CD14-positive monocyte (primary cell): Measurements from ENCODE around the gene NKX1-1. TPM values are rescaled to one million over a fixed set of nuclear protein-coding genes. Genes with fewer than 3 reads are reported as not detected.
A peak's percentile ranks its signal among the peaks of the same experiment; 100 is the strongest.

Experiments used
- DNase-seq, 3 donors: peaks; one replicate each; pipeline ENCODE4 v3.0.0-alpha.2; 2011 to 2022
- H2AFZ ChIP-seq: 2 replicates; pipeline ENCODE4 v1.6.0; 2012; ENCODE audit warnings: mild to moderate bottlenecking, low read depth, low read length, inconsistent platforms; ENCODE audit not compliant: insufficient read depth, poor library complexity, severe bottlenecking
- H3K27ac ChIP-seq, 2 donors: 1 replicate in 1 of 2; 2 replicates in 1 of 2; pipeline ENCODE4 v1.5.1; 2012 to 2013; ENCODE audit warnings: low read length in 2 of 2, control low read depth in 1 of 2, inconsistent platforms in 1 of 2, low read depth in 1 of 2, mild to moderate bottlenecking in 1 of 2
- H3K27me3 ChIP-seq, 2 donors: one replicate each; pipeline versions ENCODE4 v1.6.0 to v1.6.1; 2011 to 2013; ENCODE audit warnings: low read length in 2 of 2; ENCODE audit not compliant: control insufficient read depth in 2 of 2, insufficient read depth in 2 of 2
- H3K36me3 ChIP-seq, 2 donors: replicated peaks in 1 of 2; 1 replicate in 1 of 2; 2 replicates in 1 of 2; pipeline versions ENCODE4 v1.5.1 to v1.6.1; 2012 to 2013; ENCODE audit warnings: low read length in 2 of 2, control low read depth in 1 of 2, inconsistent platforms in 1 of 2, mild to moderate bottlenecking in 1 of 2; ENCODE audit not compliant: insufficient read depth in 2 of 2, control insufficient read depth in 1 of 2
- H3K4me1 ChIP-seq, 2 donors: 1 replicate in 1 of 2; 2 replicates in 1 of 2; pipeline versions ENCODE4 v1.5.1 to v1.6.1; 2012 to 2013; ENCODE audit warnings: low read length in 2 of 2, control low read depth in 1 of 2, inconsistent platforms in 1 of 2, mild to moderate bottlenecking in 1 of 2, moderate library complexity in 1 of 2; ENCODE audit not compliant: insufficient read depth in 2 of 2, control insufficient read depth in 1 of 2
- H3K4me2 ChIP-seq: replicated peaks from 2 replicates; pipeline ENCODE3; 2012; ENCODE audit warnings: low read length, moderate library complexity, mild to moderate bottlenecking; ENCODE audit not compliant: poor library complexity, severe bottlenecking; ENCODE audit errors: extremely low read depth
- H3K4me3 ChIP-seq, 3 experiments: fragments of 200-600 bp in 1 of 3; sonication (generic) in 1 of 3; replicated peaks in 1 of 3; 1 replicate in 2 of 3; 2 replicates in 1 of 3; pipeline ENCODE4 v1.5.1; 2011 to 2013; ENCODE audit warnings: low read length in 3 of 3, mild to moderate bottlenecking in 3 of 3, control low read depth in 2 of 3, low read depth in 2 of 3, inconsistent platforms in 1 of 3, moderate library complexity in 1 of 3
- H3K79me2 ChIP-seq: 2 replicates; pipeline ENCODE4 v1.6.0; 2012; ENCODE audit warnings: mild to moderate bottlenecking, control low read depth, inconsistent platforms, low read length, moderate library complexity; ENCODE audit not compliant: insufficient read depth
- H3K9ac ChIP-seq: 2 replicates; pipeline ENCODE4 v1.6.0; 2017; ENCODE audit warnings: low read length, mild to moderate bottlenecking; ENCODE audit not compliant: insufficient read depth, poor library complexity, severe bottlenecking
- H3K9me3 ChIP-seq, 2 donors: replicated peaks in 1 of 2; 1 replicate in 1 of 2; 2 replicates in 1 of 2; pipeline versions ENCODE4 v1.5.1 to v1.6.1; 2012 to 2013; ENCODE audit warnings: low read length in 2 of 2, control low read depth in 1 of 2; ENCODE audit not compliant: control insufficient read depth in 1 of 2, insufficient read depth in 1 of 2
- H4K20me1 ChIP-seq: 2 replicates; pipeline ENCODE4 v1.6.0; 2012; ENCODE audit warnings: mild to moderate bottlenecking, low read length, control low read depth, moderate library complexity; ENCODE audit not compliant: insufficient read depth
- H3K27ac Mint-ChIP-seq, 7 donors: one replicate each; pipeline ENCODE4 v1.8.0; 2020; ENCODE audit warnings: mild to moderate bottlenecking in 7 of 7, mixed read lengths in 7 of 7, moderate library complexity in 6 of 7, inconsistent platforms in 2 of 7
- H3K27me3 Mint-ChIP-seq, 3 donors: one replicate each; pipeline ENCODE4 v1.8.0; 2021 to 2022; ENCODE audit warnings: low read depth in 3 of 3, mild to moderate bottlenecking in 3 of 3, mixed read lengths in 3 of 3, moderate library complexity in 3 of 3, inconsistent platforms in 1 of 3
- H3K36me3 Mint-ChIP-seq, 2 donors: one replicate each; pipeline ENCODE4 v1.8.0; 2020; ENCODE audit warnings: mixed read lengths in 2 of 2, inconsistent platforms in 1 of 2, mild to moderate bottlenecking in 1 of 2
- H3K4me1 Mint-ChIP-seq: one replicate; pipeline ENCODE4 v1.8.0; 2020; ENCODE audit warnings: mild to moderate bottlenecking, mixed read lengths
- H3K4me3 Mint-ChIP-seq, 2 donors: one replicate each; pipeline ENCODE4 v1.8.0; 2020; ENCODE audit warnings: mild to moderate bottlenecking in 2 of 2, mixed read lengths in 2 of 2, moderate library complexity in 1 of 2
- H3K9me3 Mint-ChIP-seq, 7 donors: one replicate each; pipeline ENCODE4 v1.8.0; 2020 to 2022; ENCODE audit warnings: mixed read lengths in 7 of 7, mild to moderate bottlenecking in 6 of 7, moderate library complexity in 6 of 7, inconsistent platforms in 2 of 7
- WGBS: methylation state at CpG from one replicate; pipeline ENCODE4 v1.1.5; 2013; ENCODE audit warnings: missing lambda C conversion rate; ENCODE audit not compliant: insufficient coverage; 5-methylcytosine and 5-hydroxymethylcytosine counted together
- intact Hi-C, 2 donors: fragments of 100-400 bp; cut with micrococcal nuclease; formaldehyde crosslinking; loops; one replicate each; pipeline versions ENCODE4 v1.15.0 to v1.15.1; 2023
- polyA plus RNA-seq, 3 donors: library from polyadenylated mRNA; depleted of rRNA in 1 of 3; unstranded in 2 of 3; stranded (reverse) in 1 of 3; fragments of 300-500 nt in 2 of 3; fragments of >200 nt in 1 of 3; fragmentation: Illumina TruSeq in 2 of 3; gene quantifications; 1 replicate in 2 of 3; 2 replicates in 1 of 3; pipeline ENCODE4 v1.2.3, GENCODE V29; 2012 to 2021
- TF ChIP-seq, protein P1 (sequence below): fragments of 200-600 bp; IDR thresholded peaks from one replicate; pipeline ENCODE4 v1.8.0; 2022; ENCODE audit warnings: antibody characterized with exemption, mild to moderate bottlenecking

The NKX1-1 gene
- polyA plus RNA-seq, 3 donors: not detected

DNA sequence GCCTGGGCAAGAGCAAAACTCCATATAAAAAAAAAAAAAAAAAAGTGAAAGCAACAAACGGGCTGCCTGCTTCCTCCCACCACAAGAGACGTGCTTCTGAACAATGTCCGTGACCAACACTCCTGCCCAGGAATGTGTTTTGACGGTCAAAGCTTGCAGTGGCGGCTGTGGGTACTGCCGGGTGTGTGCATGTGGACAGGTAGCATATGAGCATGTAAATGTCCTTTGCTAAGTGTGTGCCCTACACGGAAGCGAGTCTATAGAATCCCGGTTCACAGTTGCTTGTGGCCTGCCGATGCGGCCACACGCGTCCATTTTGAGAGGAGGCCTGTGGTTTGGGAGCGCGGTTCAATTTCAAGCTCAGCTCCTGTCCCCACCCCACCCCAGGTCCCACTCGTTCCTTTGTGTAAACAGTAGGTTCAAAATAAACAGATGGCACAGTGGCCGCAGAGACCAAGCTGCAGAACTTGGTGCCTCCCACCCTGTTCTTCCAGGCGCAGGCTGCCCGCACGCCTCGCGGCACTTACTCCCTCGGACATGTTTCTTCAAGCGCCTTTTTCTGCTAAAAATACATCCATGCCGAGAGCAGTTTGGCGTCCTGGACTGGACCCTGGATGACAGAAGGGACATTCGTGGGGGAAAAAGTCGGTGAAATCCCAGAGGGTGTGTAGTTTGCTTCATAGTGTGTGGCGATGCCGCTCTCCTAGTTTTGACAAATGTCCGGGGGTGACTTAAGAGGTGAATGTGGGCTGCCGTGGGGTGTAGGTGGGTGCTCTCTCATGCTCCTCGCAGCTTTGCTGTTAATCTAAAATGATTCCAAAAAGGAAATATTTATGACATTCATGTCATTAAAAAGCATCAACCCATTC is 11.5 kb upstream of the NKX1-1 start:
- H3K9me3 Mint-ChIP-seq: peaks cover 0 to 15% (median 7%) of the 10 kb centered on the region in 7 donors
- TF ChIP-seq, protein P1, sequence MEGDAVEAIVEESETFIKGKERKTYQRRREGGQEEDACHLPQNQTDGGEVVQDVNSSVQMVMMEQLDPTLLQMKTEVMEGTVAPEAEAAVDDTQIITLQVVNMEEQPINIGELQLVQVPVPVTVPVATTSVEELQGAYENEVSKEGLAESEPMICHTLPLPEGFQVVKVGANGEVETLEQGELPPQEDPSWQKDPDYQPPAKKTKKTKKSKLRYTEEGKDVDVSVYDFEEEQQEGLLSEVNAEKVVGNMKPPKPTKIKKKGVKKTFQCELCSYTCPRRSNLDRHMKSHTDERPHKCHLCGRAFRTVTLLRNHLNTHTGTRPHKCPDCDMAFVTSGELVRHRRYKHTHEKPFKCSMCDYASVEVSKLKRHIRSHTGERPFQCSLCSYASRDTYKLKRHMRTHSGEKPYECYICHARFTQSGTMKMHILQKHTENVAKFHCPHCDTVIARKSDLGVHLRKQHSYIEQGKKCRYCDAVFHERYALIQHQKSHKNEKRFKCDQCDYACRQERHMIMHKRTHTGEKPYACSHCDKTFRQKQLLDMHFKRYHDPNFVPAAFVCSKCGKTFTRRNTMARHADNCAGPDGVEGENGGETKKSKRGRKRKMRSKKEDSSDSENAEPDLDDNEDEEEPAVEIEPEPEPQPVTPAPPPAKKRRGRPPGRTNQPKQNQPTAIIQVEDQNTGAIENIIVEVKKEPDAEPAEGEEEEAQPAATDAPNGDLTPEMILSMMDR: no peak
- H3K27me3 ChIP-seq: peaks cover 0 to 29% of the 10 kb centered on the region in 2 donors
- no peaks in the 10 kb centered on the region for H3K4me1 Mint-ChIP-seq
- H3K4me1 ChIP-seq: no peaks in the 10 kb centered on the region
- no peak overlapping the region for H3K9ac ChIP-seq
- WGBS: 75% methylated on average over 13 of the region's 33 CpGs
- peak in 1 of 3 donors; percentile 0 for DNase-seq
- no peak overlapping the region for H2AFZ ChIP-seq
- H4K20me1 ChIP-seq: no peaks in the 10 kb centered on the region
- H3K27ac Mint-ChIP-seq: no peak overlapping the region
- no peaks in the 10 kb centered on the region for H3K79me2 ChIP-seq
- peaks cover 0 to 6% of the 10 kb centered on the region in 2 donors for H3K9me3 ChIP-seq
- H3K36me3 Mint-ChIP-seq: no peaks in the 10 kb centered on the region
- no peak overlapping the region for H3K27ac ChIP-seq
- no peak overlapping the region for H3K4me2 ChIP-seq
- H3K36me3 ChIP-seq: no peaks in the 10 kb centered on the region
- H3K27me3 Mint-ChIP-seq: peaks cover 51 to 62% (median 53%) of the 10 kb centered on the region in 3 donors
- H3K4me3 ChIP-seq: no peak overlapping the region
- H3K4me3 Mint-ChIP-seq: no peak overlapping the region
- intact Hi-C loops: no loop called here

DNA sequence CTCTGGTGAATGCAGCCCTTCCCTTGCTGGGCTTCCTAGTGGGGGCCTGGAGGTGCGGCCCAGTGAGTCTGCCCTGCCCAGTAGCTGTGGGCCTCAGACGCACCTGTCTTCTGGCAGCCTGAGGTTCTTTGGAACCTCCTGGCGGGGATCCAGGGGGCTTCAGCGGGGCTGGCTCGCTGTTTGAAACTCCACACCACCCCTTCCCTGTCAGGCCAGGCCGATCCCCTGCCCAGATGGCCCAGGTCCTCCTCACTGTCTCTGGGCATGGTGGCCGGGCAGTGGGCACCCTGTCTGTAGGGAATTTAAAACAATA is 10.7 kb upstream of the NKX1-1 start:
- H3K4me1 Mint-ChIP-seq: no peaks in the 10 kb centered on the region
- DNase-seq: peak in 1 of 3 donors; percentile 0
- WGBS: 80% methylated on average over 3 of the region's 7 CpGs

More for the DNA sequence above, 10.7 kb upstream of the NKX1-1 start:
- no peaks in the 10 kb centered on the region for H4K20me1 ChIP-seq
- H3K36me3 ChIP-seq: no peaks in the 10 kb centered on the region
- no peak overlapping the region for H3K4me2 ChIP-seq
- H3K4me3 ChIP-seq: no peak overlapping the region
- intact Hi-C loops: no loop called here
- no peak overlapping the region for H3K4me3 Mint-ChIP-seq
- peaks cover 56 to 63% (median 57%) of the 10 kb centered on the region in 3 donors for H3K27me3 Mint-ChIP-seq
- H3K27ac Mint-ChIP-seq: peak overlapping the region in 1 of 7 donors; percentile 61
- no peak overlapping the region for H3K9ac ChIP-seq
- H2AFZ ChIP-seq: no peak overlapping the region
- no peaks in the 10 kb centered on the region for H3K4me1 ChIP-seq
- no peaks in the 10 kb centered on the region for H3K36me3 Mint-ChIP-seq
- H3K79me2 ChIP-seq: no peaks in the 10 kb centered on the region
- no peak overlapping the region for H3K27ac ChIP-seq
- H3K27me3 ChIP-seq: peaks cover 0 to 36% of the 10 kb centered on the region in 2 donors
- TF ChIP-seq, protein P1: no peak
- H3K9me3 ChIP-seq: peaks cover 0 to 6% of the 10 kb centered on the region in 2 donors
- peaks cover 0 to 15% (median 7%) of the 10 kb centered on the region in 7 donors for H3K9me3 Mint-ChIP-seq
